K562 (cell line): Measurements from ENCODE around the gene ARL5C. TPM values are rescaled to one million over a fixed set of nuclear protein-coding genes. Genes with fewer than 3 reads are reported as not detected.
A peak's percentile ranks its signal among the peaks of the same experiment; 100 is the strongest.

Experiments used
- BACH1 ChIP-seq: fragments of 200-800 bp; sonication (Bioruptor generic); IDR thresholded peaks from 2 replicates; pipeline ENCODE4 v1.6.1; 2016; ENCODE audit warnings: missing genetic modification characterization, missing compliant biosample characterization
- C11orf30 ChIP-seq: fragments of 450-650 bp; IDR thresholded peaks from 2 replicates; pipeline ENCODE4 v1.6.1; 2016; ENCODE audit warnings: low read depth, mild to moderate bottlenecking
- CREBBP ChIP-seq: IDR thresholded peaks from one replicate; pipeline ENCODE4 v1.6.1; 2012; ENCODE audit warnings: low read depth, mild to moderate bottlenecking, control low read depth, inconsistent platforms, low read length
- CSDE1 ChIP-seq, 2 experiments: fragments of 450-650 bp; IDR thresholded peaks; 2 replicates each; pipeline ENCODE4 v1.6.1; 2016; ENCODE audit warnings: mild to moderate bottlenecking in 1 of 2
- EGR1 ChIP-seq: fragments of 450-650 bp; conservative IDR thresholded peaks from 2 replicates; pipeline ENCODE4 v1.6.1; 2017; ENCODE audit warnings: mild to moderate bottlenecking
- ELF4 ChIP-seq: fragments of 450-650 bp; formaldehyde crosslinking; IDR thresholded peaks from 2 replicates; pipeline ENCODE4 v1.4.0; 2022; ENCODE audit warnings: missing genetic modification characterization
- EP300 ChIP-seq: IDR thresholded peaks from 2 replicates; pipeline ENCODE4 v1.6.1; 2012; ENCODE audit warnings: low read length, improper control_type of control experiment
- ESRRB ChIP-seq: fragments of 250-450 bp; sonication (Bioruptor Pico); IDR thresholded peaks from 2 replicates; pipeline ENCODE4 v1.5.0; 2020; ENCODE audit warnings: mild to moderate bottlenecking, moderate library complexity, borderline replicate concordance
- FOXK2 ChIP-seq, 2 experiments: fragments of 450-650 bp; IDR thresholded peaks in 1 of 2; conservative IDR thresholded peaks in 1 of 2; 2 replicates each; pipeline ENCODE4 v1.6.1; 2016; ENCODE audit warnings: low read depth in 2 of 2, mild to moderate bottlenecking in 1 of 2
- KLF10 ChIP-seq: fragments of 250-450 bp; sonication (Bioruptor Pico); IDR thresholded peaks from 2 replicates; pipeline ENCODE4 v1.6.1; 2021; ENCODE audit warnings: matching md5 sums
- KLF13 ChIP-seq: fragments of 450-650 bp; IDR thresholded peaks from 2 replicates; pipeline ENCODE4 v1.6.1; 2016; ENCODE audit warnings: missing genetic modification characterization, low read depth, mild to moderate bottlenecking, missing compliant biosample characterization, moderate library complexity, borderline replicate concordance
- MECOM ChIP-seq: fragments of 250-450 bp; sonication (Bioruptor Pico); IDR thresholded peaks from 2 replicates; pipeline ENCODE4 v1.8.0; 2022; ENCODE audit warnings: inconsistent platforms
- MED1 ChIP-seq: sonication (generic); formaldehyde crosslinking; IDR thresholded peaks from 2 replicates; pipeline ENCODE4 v1.8.1; 2023; ENCODE audit warnings: missing genetic modification reagents, borderline replicate concordance
- MEF2A ChIP-seq: IDR thresholded peaks from 2 replicates; pipeline ENCODE4 v1.6.1; 2011; ENCODE audit warnings: low read depth, mild to moderate bottlenecking, low read length, moderate library complexity; ENCODE audit not compliant: control insufficient read depth
- MTA3 ChIP-seq: fragments of 450-650 bp; formaldehyde crosslinking; IDR thresholded peaks from 2 replicates; pipeline ENCODE4 v1.6.1; 2017; ENCODE audit warnings: mild to moderate bottlenecking, borderline replicate concordance
- NFYB ChIP-seq: IDR thresholded peaks from 2 replicates; pipeline ENCODE4 v1.6.1; 2011; ENCODE audit warnings: mild to moderate bottlenecking, moderate library complexity; ENCODE audit not compliant: insufficient read length; ENCODE audit errors: extremely low read depth
- POLR2A ChIP-seq: fragments of 450-650 bp; conservative IDR thresholded peaks from 2 replicates; pipeline ENCODE4 v1.6.1; 2016
- POLR3G ChIP-seq: IDR thresholded peaks from 2 replicates; pipeline ENCODE4 v1.6.1; 2011; ENCODE audit not compliant: insufficient read length, insufficient replicate concordance; ENCODE audit errors: extremely low read depth
- PTTG1 ChIP-seq: fragments of 450-650 bp; IDR thresholded peaks from 2 replicates; pipeline ENCODE4 v1.6.1; 2016; ENCODE audit warnings: low read depth, mild to moderate bottlenecking, missing genetic modification characterization, missing compliant biosample characterization
- RAD21 ChIP-seq, 2 experiments: fragments of 250-450 bp in 1 of 2; fragments of 450-650 bp in 1 of 2; sonication (Bioruptor Pico) in 1 of 2; formaldehyde crosslinking in 1 of 2; IDR thresholded peaks in 1 of 2; conservative IDR thresholded peaks in 1 of 2; 2 replicates each; pipeline versions ENCODE4 v1.4.0 to v1.8.0; 2020 to 2022; ENCODE audit warnings: mild to moderate bottlenecking in 2 of 2, moderate library complexity in 1 of 2
- SAP30 ChIP-seq: fragments of 200-600 bp; sonication (generic); IDR thresholded peaks from 2 replicates; pipeline ENCODE4 v1.6.1; 2012; ENCODE audit warnings: borderline replicate concordance, low read depth, mild to moderate bottlenecking, moderate library complexity, low read length, control low read depth, inconsistent platforms; ENCODE audit not compliant: insufficient read depth, poor library complexity, severe bottlenecking
- SMC3 ChIP-seq: conservative IDR thresholded peaks from 2 replicates; pipeline ENCODE4 v1.6.1; 2011; ENCODE audit warnings: low read depth, low read length, improper control_type of control experiment; ENCODE audit not compliant: insufficient read depth
- SRSF1 ChIP-seq: fragments of 200-400 bp; formaldehyde crosslinking; IDR thresholded peaks from 2 replicates; pipeline ENCODE4 v1.6.1; 2017; ENCODE audit warnings: mild to moderate bottlenecking, low read depth, low read length, moderate library complexity
- TAF1 ChIP-seq: IDR thresholded peaks from 2 replicates; pipeline ENCODE4 v1.6.1; 2011; ENCODE audit warnings: mild to moderate bottlenecking, low read length, moderate library complexity; ENCODE audit not compliant: insufficient read depth, control insufficient read depth, severe bottlenecking; ENCODE audit errors: extremely low read depth
- ZFX ChIP-seq: sonication (generic); formaldehyde crosslinking; IDR thresholded peaks from 2 replicates; pipeline ENCODE4 v1.8.0; 2022; ENCODE audit warnings: mild to moderate bottlenecking, missing genetic modification reagents, moderate library complexity
- ZNF316 ChIP-seq: fragments of 450-650 bp; IDR thresholded peaks from 2 replicates; pipeline ENCODE4 v1.6.1; 2016
- ZNF584 ChIP-seq: fragments of 200-800 bp; sonication (Bioruptor generic); IDR thresholded peaks from 2 replicates; pipeline ENCODE4 v1.6.1; 2016; ENCODE audit warnings: low read depth, mild to moderate bottlenecking, missing genetic modification characterization, missing compliant biosample characterization
- ZNF77 ChIP-seq: fragments of 250-450 bp; sonication (Bioruptor Pico); IDR thresholded peaks from 2 replicates; pipeline ENCODE4 v1.5.0; 2020
- polyA plus RNA-seq, 8 experiments: library from polyadenylated mRNA; depleted of rRNA in 4 of 8; stranded (reverse) in 5 of 8; unstranded in 3 of 8; fragments of >200 nt; fragmentation: Nextera tagmentation in 2 of 8; fragmentation: Illumina TruSeq in 1 of 8; extraction: Ambion mirVana in 2 of 8; extraction: Trizol in 1 of 8; gene quantifications; 2 replicates each; pipeline versions ENCODE4 v1.2.1 to v1.2.3, GENCODE V29; 2011 to 2014; ENCODE audit warnings: inconsistent platforms in 1 of 8, missing spikeins in 1 of 8
- total RNA-seq, 7 experiments: library from RNA; depleted of rRNA in 6 of 7; stranded (reverse); fragments of >200 nt in 6 of 7; fragmentation: Illumina TruSeq in 2 of 7; extraction: Trizol in 2 of 7; gene quantifications; 2 replicates each; pipeline versions ENCODE4 v1.2.1 to v1.2.3, GENCODE V29; 2011 to 2021; ENCODE audit warnings: low replicate concordance in 1 of 7
- TF ChIP-seq, protein P1 (sequence below): fragments of 250-450 bp; sonication (Bioruptor Pico); IDR thresholded peaks from 2 replicates; pipeline ENCODE4 v1.4.0; 2020; ENCODE audit warnings: mild to moderate bottlenecking, moderate library complexity
- TF ChIP-seq, protein P2 (sequence below): fragments of 450-650 bp; IDR thresholded peaks from 2 replicates; pipeline ENCODE4 v1.6.1; 2016

The ARL5C gene
- total and polyA plus RNA-seq, 9 of the 15 experiments (the other 6 are each of a cell fraction or from before 2014, with no cell fraction given) = not detected

DNA sequence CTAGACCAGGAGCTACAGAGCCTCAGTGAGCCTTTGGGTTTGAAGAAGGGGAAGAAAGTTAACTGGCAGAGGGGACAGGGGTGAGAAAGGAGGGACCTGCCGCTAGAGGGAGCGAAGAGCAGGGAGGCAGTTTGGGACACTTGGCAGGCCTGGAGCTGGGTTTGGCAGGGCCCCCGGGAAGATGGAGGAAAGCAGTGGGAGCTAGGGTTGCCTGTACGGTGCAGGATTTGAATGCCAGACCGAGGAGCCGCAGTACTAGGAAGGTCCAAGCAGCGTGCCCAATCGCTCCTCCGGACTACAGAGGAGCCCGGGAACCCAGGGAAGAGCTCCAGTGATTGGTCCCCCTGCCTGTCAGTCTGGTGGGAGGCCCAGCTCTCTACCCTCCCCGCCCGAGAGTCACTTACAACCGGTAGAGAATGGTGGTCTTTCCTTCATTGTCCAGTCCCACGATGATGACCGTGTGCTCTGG, 1.3 kb downstream of the ARL5C start (continued):
- TF ChIP-seq ZFX (CRISPR knock-in tag) = no peak
- TF ChIP-seq CREBBP = no peak
- no peak for TF ChIP-seq SRSF1
- peak; percentile 63 for TF ChIP-seq SMC3
- no peak for TF ChIP-seq PTTG1 (tag)
- TF ChIP-seq EP300 = no peak
- TF ChIP-seq ZNF316 = no peak
- no peak for TF ChIP-seq ZNF77 (CRISPR knock-in tag)
- TF ChIP-seq, protein P1, sequence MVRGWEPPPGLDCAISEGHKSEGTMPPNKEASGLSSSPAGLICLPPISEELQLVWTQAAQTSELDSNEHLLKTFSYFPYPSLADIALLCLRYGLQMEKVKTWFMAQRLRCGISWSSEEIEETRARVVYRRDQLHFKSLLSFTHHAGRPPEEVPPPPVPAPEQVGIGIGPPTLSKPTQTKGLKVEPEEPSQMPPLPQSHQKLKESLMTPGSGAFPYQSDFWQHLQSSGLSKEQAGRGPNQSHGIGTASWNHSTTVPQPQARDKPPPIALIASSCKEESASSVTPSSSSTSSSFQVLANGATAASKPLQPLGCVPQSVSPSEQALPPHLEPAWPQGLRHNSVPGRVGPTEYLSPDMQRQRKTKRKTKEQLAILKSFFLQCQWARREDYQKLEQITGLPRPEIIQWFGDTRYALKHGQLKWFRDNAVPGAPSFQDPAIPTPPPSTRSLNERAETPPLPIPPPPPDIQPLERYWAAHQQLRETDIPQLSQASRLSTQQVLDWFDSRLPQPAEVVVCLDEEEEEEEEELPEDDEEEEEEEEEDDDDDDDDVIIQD (CRISPR knock-in tag) = no peak
- peak; percentile 53 for TF ChIP-seq NFYB
- TF ChIP-seq KLF10 (CRISPR knock-in tag) = no peak
- no peak for TF ChIP-seq MED1 (CRISPR knock-in tag)
- TF ChIP-seq CSDE1 (IDR thresholded peaks at IDR 0.05) = no peak
- TF ChIP-seq EGR1 = no peak
- TF ChIP-seq RAD21 (CRISPR knock-in tag; conservative IDR thresholded peaks at IDR 0.05 in 1 of 2, IDR thresholded peaks at IDR 0.05 in 1 of 2) = peak; percentile 32 to 54; a peak in 3 of 4 replicates
- TF ChIP-seq ELF4 (CRISPR knock-in tag) = no peak
- TF ChIP-seq POLR2A = no peak
- TF ChIP-seq MECOM (CRISPR knock-in tag) = no peak
- TF ChIP-seq MTA3 = 0 out of 2 replicates have a peak, but pooled peaks have one; percentile 42
- no peak for TF ChIP-seq SAP30
- no peak for TF ChIP-seq ESRRB (CRISPR knock-in tag)
- TF ChIP-seq TAF1 = no peak
- no peak for TF ChIP-seq BACH1 (tag)
- no peak for TF ChIP-seq MEF2A
- no peak for TF ChIP-seq FOXK2 (conservative IDR thresholded peaks at IDR 0.05 in 1 of 2, IDR thresholded peaks at IDR 0.05 in 1 of 2; ENCODE audit: low read depth in 2 of 2)
- no peak for TF ChIP-seq C11orf30
- no peak for TF ChIP-seq POLR3G
- no peak for TF ChIP-seq ZNF584
- TF ChIP-seq, protein P2, sequence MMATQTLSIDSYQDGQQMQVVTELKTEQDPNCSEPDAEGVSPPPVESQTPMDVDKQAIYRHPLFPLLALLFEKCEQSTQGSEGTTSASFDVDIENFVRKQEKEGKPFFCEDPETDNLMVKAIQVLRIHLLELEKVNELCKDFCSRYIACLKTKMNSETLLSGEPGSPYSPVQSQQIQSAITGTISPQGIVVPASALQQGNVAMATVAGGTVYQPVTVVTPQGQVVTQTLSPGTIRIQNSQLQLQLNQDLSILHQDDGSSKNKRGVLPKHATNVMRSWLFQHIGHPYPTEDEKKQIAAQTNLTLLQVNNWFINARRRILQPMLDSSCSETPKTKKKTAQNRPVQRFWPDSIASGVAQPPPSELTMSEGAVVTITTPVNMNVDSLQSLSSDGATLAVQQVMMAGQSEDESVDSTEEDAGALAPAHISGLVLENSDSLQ = peak; percentile 98
- TF ChIP-seq KLF13 = no peak
